SK-MEL-5 (cell line): Measurements from ENCODE around the gene PDRG1. TPM values are rescaled to one million over a fixed set of nuclear protein-coding genes. Genes with fewer than 3 reads are reported as not detected.
"Not testable (repeated sequence)": the region's sequence is repeated elsewhere in the genome, so short reads cannot be mapped to it uniquely, and the experiment has no call there.

Experiments
- DNase-seq: peaks from one replicate; pipeline ENCODE4 v3.0.0-alpha.2; 2016; ENCODE audit warnings: low read depth, low spot score
- in situ Hi-C: cut with HindIII; loops from 2 replicates; pipeline ENCODE4 v1.10.0; 2016; ENCODE audit warnings: low sequenced_read_pairs, high pct_unique_total_duplicates, low pct_unique_long_range_greater_than_20kb
- total RNA-seq: library from RNA; depleted of rRNA; stranded (reverse); fragments of >200 nt; shearing (Covaris generic); gene quantifications from 2 replicates; pipeline ENCODE4 v1.2.3, GENCODE V29; 2014

PDRG1 gene
- total RNA-seq, 1 experiment from 2014 or later = 13.9 TPM

DNA sequence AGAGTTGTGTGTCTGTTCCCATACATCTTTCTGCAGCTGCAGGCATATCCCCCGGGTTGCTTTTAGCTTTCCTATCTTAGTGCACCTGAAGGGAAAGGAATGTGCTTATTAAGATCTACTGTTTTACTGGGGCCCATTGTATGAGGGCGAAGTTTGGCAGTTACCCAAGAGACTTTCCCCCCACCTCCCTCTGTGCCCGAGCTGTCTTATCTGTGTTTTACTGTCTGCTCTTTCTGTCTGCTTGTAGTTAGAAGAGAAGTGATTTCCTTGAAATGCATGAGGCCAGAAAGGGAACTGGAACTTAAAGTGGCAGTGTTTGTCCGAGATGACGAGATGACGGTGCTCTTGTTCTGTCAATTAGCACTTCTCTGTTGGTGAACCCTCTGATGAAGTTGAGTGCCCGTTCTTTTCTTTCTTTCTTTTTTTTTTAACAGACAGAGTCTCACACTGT, 33.9 kb downstream of the PDRG1 start:
- in situ Hi-C loops, DNase-seq: not testable (repeated sequence)

DNA sequence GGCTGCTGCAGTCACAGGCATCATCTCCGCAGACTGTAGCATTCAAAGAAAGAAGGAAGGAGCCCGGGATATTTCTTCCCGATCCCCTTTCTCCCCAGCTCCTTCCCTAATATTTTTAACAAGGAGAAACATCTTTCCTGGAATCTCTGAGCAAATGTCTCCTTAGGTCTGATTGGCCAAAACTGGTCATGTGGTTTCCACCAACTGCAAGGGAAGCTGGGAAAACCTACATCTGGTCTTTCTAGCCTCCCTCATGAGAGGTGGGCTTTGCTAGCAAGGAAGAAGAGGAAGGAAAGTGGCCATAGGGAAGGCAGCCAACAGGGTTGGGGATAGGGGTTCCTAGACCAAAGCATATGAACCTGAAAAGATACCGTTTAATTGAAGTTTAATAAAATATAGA, 35.1 kb downstream of the PDRG1 start:
- in situ Hi-C loops = no loop called here

DNA sequence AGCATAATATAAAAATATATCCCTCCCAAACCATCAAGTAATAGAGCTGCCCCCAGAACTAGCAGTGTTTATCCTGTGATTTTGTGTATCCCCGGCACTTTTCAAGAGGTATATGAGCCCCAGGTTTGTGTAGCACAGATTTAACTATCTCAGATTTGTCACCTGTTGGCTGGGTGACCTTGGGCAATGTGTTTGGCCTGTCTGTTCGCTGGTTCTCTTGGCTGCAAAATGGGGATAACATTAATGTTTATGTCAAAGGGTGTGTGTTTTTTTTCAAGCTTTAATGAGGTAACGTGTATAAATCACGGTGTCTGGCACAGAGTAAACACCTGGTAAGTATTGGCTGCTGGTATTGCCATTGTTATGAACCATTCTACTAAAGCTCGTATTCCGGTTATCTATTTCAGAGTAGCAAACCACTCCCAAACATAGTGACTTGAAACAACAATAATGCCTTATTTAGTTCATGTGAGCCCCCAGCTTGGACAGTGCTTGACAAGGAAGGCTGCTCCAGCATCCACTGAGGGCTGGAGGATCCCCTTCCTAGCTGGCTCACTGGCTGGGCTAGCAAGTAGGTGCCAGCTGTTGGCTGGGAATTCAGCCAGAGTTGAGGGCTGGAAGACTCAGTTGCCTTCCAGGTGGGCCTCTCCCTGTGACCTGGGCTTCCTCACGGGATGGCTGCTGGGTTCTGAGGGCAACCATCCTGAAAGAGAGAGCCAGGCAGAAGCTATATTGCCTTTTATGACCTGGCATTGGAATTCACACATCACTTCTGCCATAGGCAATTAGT, 36.2 kb downstream of the PDRG1 start:
- in situ Hi-C loops = no loop called here
- DNase-seq = no peak

More for the DNA sequence above, 35.1 kb downstream of the PDRG1 start:
- peak; percentile 8 for DNase-seq

DNA sequence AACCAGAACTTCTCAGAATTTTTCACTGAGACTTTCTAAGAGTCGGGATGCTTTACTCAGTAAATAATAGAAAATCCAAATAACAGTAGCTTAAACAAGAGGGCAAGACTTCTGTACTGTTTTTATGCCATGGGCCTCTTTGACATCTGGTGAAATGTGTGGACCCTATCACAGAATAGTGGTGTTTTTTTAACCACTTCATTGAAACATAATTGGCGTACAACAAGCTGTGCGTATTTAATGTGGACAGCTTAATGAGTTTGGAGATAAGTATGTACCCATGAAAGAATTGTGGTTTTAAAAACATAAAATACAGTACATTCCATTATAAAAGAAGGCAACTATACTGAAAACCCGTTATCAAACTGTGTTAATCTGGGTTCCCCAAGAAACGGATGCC, 37.7 kb downstream of the PDRG1 start:
- in situ Hi-C loops = no loop called here
- DNase-seq = no peak

DNA sequence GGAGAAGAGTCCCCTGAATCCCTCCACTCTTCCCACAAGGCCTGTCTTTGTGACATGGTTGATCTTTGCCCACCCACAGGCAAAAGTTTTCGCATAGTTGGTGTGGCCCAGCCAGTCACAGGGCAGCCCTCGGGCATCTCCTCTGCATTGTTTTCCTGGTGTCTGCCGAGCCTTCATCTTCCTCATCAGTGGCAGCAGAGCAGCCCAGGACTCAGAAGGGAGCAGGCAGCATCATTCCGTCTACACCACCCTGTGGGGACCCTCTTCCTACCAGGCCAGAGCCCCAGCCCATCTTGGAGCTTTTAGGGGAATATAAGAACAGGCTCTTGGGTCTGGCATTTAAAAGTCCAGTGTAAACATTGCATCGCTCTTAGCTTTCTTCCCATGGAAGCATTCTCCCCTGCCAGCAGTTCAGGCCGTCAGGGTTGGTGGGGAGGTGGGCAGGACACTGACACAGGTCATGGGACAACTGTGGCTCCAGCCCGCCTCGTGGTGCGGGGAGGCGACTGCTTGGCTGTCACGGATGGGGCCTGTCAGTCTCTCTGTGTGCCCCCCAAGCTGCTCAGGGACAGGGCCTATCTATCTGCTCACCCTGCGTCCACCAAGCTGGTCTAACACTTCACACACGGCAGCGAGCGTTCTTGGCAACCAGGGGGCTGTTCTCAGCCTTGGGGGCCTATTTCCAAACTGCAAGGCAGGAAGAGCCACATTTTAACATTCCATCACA, 38.3 kb downstream of the PDRG1 start:
- DNase-seq = no peak
- in situ Hi-C loops = no loop called here

DNA sequence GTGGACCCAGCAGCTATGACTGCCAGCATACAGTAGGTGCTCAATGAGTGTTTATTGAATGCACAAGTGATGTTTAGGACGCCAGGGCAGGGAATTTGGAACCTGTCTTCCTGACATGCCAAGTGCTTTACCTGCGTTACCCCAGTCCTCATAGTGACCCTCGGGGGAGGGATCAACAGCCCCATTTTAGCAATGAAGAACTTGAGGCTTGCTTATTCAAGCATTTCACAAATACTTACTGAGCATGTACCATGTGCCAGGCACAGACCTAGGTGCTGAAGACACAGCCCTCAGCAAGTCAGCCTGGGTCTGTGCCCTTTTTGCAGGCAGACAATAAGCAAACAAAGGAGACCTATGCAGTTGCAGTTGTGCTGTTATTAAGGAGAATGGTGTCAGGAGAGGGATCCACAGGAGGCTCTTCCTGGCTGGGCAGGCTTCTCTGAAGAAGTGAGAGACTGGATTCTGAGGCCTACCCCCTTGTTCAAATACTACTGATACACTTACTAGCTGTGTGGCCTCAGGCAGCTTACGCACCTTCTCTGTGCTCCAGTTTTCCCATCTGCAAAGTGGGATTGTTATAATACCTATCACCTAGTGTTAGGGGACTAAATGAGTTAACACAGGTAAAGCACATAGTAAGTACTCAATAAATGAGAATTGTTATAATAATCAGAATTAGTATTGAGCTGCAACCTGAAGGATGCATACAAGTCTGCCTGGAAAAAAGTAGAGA, 41.6 kb downstream of the PDRG1 start:
- DNase-seq = no peak
- in situ Hi-C loops = no loop called here

DNA sequence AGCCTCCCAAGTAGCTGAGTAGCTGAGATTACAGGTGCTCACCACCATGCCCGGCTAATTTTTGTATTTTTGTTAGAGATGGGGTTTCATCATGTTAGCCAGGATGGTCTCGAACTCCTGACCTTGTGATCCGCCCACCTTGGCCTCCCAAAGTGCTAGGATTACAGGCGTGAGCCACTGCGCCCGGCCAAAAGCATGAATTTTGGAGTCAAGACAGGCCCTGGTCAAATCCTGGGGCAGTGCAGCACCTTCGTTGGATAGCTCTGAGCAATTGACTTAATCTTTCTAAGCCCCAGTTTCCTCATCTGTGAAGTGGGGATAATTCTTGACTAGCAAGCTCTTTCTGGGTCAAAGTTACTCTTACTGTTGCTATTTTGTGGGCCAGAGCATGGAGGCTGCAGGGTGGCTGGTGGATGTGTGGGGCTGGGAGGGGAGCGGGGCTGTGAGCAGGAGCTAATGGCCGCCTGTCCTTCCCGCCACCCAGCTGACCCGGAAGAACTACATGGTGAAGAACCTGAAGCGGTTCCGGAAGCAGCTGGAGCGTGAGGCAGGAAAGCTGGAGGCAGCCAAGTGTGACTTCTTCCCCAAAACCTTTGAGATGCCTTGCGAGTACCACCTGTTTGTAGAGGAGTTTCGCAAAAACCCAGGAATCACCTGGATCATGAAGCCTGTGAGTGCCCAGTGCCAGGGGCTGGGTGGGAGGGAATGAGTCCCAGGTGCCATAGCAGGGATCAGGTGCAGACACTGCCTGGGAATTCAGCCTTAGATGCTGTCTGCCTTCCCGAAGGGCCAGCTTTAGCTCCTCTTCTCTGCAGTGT, 42.4 kb downstream of the PDRG1 start:
- in situ Hi-C loops = no loop called here
- no peak for DNase-seq

DNA sequence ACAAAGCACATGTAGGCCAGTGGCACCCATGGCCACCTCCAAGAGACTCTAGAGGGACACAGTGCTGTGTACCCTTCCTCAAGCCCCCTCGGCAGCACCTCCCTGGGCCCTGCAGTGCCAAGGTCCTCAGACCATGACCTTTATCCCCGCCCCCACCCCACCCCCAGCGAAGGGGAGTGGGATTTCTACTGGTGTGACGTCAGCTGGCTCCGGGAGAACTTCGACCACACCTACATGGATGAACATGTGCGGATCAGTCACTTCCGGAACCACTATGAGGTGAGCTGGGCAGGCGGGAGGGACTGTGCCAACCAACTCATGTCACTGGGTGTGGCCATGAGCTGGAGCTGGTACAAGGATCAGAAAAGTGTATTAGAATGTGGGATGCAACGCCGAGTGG, 43.4 kb downstream of the PDRG1 start:
- in situ Hi-C loops = no loop called here
- DNase-seq = no peak

DNA sequence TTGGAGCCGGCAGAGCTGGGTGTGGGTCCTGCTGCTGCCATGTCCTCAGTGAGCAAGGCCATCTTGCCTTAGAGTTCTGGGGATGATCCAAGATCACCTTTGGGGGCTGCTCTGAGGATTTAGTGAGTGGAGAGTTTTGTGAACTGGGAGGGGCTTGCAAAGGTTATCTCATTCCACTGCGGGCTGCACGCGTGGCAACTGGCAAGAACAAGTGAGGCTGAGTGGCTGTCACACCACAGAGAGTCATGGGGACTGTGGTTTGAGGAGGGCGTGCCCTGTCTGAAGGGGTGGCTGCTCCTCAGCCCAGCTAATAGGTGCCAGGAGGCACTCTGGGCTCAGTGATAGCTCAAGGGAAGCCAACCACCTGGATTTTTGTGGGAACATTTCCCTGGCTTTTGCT, 43.8 kb downstream of the PDRG1 start:
- in situ Hi-C loops = no loop called here

DNA sequence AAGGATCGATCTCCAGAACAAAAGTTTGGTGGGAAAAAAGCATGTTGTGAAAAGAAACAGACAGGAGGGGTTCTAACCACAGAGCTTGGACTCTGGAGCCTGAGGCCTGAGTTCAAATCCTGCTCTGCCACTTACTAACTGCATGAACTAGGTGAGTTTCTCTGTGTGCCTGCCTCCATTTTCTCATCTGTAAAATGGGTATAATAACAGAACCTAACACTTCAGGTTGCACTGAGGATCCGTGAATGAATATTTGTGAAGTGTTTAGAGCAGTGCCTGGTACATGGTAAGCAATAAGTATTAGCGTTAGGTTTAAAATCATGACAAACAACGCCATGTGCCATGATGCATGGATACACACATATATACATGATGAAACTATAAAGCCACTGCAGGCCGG, 44.8 kb downstream of the PDRG1 start:
- in situ Hi-C loops = no loop called here
- DNase-seq = no peak

More for the DNA sequence above, 43.8 kb downstream of the PDRG1 start:
- no peak for DNase-seq

DNA sequence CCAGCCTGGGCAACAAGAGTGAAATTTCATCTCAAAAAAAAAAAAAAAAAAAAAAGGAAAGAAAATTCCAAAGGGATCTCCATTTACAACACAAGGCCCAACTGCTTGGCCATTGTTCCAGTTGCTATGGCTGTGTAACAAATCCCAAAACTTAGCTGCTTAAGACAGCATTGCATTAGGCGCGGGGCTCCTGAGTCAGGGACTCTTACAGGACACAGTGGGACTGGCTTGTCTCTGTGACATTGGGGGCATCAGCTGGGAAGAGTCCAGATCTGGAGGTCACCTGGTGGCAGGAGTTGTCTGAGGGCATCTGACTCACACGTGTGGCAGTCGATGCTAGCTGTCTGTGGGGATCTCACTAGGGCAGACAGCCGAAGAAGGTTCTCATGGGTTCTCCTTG, 45.8 kb downstream of the PDRG1 start:
- no peak for DNase-seq
- in situ Hi-C loops = no loop called here

DNA sequence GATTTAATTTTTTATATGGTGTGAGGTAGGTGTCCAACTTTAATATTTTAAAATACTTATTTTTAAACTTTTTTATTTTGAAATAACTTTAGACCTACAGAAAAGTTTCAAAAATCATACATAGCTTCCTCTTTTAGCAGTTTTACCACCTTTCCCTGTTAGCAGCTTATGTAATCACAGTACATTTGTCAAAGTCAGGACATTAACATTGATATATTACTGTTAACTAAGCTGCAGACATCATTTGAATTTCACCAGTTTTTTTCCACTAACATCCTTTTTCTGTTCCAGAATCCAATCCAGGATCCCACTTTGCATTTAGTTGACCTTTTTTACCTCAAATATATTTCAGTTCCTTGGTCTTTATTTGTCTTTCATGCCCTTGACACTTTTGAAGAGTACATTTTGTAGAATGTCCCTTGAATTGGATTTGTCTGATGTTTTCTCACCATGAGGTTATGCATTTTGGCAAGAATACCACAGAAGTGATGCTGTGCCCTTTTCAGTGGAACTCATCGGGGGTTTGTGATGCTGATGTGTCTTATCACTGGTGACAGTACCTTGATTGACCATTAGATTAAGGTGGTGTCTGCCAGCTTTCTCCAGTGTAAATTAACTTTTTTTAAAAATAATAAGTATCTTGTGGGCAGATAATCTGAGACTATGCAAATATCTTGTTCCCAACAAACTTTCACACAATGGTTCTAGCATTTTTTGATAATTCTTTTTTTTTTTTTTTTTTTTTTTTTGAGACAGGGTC, 48.0 kb downstream of the PDRG1 start:
- in situ Hi-C loops = no loop called here
- no peak for DNase-seq

DNA sequence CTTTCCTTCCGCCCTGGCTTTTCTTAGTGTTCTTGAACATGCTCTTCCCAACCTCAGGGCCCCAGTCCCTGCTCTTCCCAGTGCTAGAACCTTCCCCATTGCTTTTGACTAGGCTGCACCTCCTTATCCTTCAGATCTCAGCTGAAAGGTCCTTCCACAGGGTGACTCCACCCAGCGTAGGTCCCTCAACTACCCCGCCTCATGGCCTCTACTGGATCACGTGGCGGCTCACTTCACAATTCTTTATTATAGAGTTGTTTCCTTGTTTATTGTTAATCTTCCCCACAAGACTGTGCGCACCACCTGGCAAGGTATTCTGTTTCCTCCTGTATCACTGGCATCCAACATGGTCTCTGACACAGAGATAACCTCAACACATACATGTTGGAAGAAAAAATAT, 50.2 kb downstream of the PDRG1 start:
- in situ Hi-C loops = no loop called here
- DNase-seq = no peak

DNA sequence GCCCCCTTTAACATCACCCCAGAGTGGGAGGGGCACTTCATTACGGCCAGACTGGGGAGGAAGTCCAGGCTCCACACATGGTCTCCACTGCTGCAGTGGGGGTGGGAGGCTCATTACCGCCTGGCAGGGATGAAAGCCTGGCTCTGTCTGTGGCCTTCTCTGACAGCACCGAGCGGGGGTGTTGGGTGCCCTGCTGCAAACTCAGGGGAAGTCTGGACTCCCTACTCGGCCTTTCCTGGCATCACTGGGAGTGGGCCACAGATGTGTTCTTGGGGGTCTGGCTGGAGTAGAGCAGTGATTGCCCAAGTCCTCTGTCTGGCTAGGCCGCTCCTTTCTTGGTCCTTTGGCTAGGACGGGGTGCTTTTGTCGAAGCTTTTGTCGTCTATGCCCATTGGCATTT, 54.3 kb downstream of the PDRG1 start:
- in situ Hi-C loops = no loop called here
- DNase-seq = no peak

DNA sequence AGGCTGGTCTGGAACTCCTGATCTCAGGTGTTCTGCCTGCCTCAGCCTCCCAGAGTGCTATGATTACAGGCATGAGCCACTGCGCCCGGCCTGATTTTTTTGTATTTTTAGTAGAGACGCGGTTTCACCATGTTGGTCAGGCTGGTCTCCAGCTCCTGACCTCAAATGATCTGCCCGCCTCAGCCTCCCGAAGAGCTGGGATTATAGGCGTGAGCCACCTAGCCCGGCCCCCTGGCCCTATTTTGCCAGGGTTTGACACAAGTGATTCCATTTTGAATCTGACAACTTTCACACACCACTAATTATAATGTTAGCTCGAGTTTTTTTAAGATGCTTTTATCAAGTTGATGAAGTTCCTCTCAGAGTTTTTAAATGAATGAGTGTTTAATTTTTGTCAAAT, 55.8 kb downstream of the PDRG1 start:
- in situ Hi-C loops = no loop called here
- no peak for DNase-seq

DNA sequence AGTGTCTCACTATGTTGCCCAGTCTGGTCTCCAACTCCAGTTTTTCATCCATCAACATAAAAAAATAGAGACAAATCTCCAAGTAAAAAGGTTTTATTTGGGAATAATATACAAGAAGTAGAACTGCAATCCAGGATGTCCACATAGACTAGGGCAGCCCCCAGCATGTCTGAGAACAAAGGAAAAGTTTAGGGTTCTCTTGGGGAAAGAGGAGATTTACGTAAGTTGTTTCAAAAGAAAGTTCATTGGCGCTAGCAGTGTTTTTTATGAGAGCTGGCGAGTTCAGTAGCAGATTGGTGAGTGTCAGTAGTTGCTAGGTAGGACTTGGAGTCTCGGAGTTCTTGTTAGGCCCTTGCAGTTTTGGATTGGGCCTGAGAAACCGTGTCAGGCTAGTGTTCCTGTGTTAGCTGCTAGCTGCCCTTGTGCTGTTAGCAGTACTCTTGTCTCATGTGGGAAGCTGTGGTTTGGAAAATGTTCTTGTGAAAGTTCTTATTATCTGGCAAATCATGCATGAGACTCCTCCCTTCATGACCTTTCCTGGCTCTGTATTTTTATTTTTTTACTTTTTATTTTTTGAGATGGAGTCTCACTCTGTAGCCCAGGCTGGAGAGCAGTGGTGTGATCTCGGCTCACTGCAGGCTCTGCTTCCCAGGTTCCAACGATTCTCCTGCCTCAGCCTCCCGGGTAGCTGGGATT, 56.7 kb downstream of the PDRG1 start:
- peak; percentile 99 for DNase-seq
- in situ Hi-C loops = no loop called here
